ENCODE results near the gene ST3GAL3.

Gene ST3GAL3

DNA sequence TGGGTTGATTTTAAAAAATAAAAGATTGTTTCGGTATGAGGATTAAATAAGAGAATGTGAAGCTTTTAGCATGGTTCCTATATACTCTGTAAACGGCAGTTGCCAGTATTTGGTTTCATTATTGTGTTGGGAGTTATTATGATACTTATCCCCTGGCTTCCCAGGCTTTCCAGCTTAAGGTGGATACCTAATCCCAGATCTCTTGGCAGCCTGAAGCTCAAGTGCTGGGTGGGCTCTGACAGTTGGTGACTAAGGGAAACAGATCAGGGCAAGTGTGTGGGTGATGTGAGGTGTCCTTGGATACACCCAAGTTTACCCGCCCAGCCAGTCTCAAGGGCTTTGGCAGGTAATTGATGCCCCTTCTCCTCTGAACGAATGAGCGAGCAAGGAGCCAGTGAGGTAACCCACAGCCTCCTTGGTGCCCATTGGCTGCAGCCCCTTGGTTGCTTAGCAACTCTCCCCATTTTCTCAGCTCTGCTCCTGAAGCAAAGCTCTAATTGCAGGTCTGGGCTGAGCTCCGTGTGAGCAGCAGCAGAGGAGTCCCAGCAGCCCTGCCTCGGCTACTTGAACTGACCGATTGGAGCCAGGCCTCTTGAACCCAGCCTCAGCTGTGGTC is 245.5 kb downstream of the ST3GAL3 start:
- DNase-seq (ENCODE audit: low read depth): no peak
- no peak overlapping the region for H3K4me3 ChIP-seq (ENCODE audit: low read length)
- TF ChIP-seq, protein P1, sequence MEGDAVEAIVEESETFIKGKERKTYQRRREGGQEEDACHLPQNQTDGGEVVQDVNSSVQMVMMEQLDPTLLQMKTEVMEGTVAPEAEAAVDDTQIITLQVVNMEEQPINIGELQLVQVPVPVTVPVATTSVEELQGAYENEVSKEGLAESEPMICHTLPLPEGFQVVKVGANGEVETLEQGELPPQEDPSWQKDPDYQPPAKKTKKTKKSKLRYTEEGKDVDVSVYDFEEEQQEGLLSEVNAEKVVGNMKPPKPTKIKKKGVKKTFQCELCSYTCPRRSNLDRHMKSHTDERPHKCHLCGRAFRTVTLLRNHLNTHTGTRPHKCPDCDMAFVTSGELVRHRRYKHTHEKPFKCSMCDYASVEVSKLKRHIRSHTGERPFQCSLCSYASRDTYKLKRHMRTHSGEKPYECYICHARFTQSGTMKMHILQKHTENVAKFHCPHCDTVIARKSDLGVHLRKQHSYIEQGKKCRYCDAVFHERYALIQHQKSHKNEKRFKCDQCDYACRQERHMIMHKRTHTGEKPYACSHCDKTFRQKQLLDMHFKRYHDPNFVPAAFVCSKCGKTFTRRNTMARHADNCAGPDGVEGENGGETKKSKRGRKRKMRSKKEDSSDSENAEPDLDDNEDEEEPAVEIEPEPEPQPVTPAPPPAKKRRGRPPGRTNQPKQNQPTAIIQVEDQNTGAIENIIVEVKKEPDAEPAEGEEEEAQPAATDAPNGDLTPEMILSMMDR (conservative IDR thresholded peaks at IDR 0.05; ENCODE audit: low read length): no peak

DNA sequence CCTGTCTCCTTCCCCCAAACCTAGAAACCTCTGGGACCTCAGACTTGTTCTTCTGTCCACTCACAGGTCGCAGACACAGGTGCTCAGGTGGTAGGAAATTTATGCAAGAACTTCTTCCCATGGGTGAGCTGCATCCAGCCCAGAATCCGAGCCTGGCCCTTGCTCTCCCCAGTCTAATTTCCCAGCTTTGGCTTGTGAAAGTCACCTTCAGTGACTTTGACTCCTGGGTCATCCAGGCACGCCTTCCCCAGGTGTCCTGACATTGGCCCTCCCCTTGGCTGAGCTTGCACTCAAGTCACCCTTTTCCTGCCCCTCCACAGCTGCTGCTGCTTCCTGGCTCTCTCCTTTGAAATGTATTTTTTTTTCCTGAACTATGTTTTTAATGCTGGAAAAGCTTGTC is 246.0 kb downstream of the ST3GAL3 start:
- DNase-seq (ENCODE audit: low read depth): no peak
- H3K4me3 ChIP-seq (ENCODE audit: low read length): no peak overlapping the region
- TF ChIP-seq, protein P1 (conservative IDR thresholded peaks at IDR 0.05; ENCODE audit: low read length): no peak

DNA sequence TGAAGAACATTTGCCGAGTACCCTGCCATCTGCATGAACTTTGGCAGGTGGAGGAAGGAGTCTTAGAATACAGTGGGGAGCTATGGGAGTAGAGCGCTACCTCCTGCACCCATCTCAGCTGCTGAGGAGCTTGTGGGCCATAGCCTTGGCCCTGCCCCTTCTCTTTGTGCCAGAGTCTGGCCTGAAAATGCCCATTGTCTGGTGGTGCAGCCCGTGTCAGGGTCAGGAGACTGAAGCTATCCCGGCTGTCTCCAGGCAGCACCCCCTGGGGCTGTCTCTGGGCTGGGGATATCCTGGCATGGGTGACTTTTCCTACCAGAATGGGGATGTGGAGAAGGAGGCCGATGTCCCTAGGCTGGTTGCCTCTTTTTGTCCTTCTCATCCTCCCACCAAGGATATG is 246.7 kb downstream of the ST3GAL3 start:
- DNase-seq (ENCODE audit: low read depth): no peak
- TF ChIP-seq, protein P1 (conservative IDR thresholded peaks at IDR 0.05; ENCODE audit: low read length): no peak
- H3K4me3 ChIP-seq (ENCODE audit: low read length): no peak overlapping the region

DNA sequence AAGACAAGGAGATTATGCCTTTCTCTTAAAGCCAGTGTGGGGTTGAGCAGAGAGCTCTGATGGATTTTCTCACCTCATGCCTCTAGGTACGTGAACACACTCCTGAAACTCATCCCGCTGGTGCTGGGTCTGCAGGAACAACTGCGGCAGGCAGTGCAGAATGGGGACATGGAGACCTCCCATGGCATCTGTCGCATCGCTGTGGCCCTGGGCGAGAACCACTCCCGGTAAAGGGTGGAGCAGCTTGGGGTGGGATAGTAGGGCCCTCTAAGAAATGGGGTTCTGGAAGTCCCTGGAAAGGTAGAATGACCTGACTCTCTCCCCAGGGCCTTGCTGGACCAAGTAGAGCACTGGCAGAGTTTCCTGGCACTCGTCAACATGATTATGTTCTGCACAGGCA is 248.9 kb downstream of the ST3GAL3 start:
- no peak overlapping the region for H3K4me3 ChIP-seq (ENCODE audit: low read length)
- TF ChIP-seq, protein P1 (conservative IDR thresholded peaks at IDR 0.05; ENCODE audit: low read length): no peak
- no peak for DNase-seq (ENCODE audit: low read depth)

DNA sequence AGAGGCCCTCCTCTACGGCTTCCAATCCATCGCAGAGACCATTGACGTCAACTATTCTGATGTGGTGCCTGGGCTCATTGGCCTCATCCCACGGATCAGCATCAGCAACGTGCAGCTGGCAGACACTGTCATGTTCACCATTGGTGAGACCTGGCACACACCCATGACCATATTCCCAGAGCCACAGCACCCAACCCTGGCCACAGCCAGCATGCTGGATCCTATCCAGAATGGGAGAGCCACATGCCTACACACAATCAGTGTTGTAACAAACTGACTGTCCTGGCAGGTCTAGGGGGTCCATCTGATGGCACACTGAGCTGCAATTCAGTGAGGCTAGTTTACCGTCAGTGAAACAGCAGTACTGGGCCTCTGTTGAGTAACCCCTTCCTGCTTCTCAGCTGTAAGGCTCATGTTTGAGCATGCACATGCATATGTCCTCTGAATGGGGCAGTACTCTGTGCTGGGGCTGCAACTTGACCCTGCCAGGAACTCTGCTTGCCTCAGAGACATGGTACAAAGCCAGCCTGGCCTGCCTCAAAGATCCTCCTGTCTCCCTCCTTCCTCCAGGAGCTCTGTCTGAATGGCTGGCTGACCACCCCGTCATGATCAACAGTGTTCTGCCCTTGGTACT is 250.2 kb downstream of the ST3GAL3 start:
- no peak for DNase-seq (ENCODE audit: low read depth)
- TF ChIP-seq, protein P1 (conservative IDR thresholded peaks at IDR 0.05; ENCODE audit: low read length): no peak
- H3K4me3 ChIP-seq (ENCODE audit: low read length): no peak overlapping the region

DNA sequence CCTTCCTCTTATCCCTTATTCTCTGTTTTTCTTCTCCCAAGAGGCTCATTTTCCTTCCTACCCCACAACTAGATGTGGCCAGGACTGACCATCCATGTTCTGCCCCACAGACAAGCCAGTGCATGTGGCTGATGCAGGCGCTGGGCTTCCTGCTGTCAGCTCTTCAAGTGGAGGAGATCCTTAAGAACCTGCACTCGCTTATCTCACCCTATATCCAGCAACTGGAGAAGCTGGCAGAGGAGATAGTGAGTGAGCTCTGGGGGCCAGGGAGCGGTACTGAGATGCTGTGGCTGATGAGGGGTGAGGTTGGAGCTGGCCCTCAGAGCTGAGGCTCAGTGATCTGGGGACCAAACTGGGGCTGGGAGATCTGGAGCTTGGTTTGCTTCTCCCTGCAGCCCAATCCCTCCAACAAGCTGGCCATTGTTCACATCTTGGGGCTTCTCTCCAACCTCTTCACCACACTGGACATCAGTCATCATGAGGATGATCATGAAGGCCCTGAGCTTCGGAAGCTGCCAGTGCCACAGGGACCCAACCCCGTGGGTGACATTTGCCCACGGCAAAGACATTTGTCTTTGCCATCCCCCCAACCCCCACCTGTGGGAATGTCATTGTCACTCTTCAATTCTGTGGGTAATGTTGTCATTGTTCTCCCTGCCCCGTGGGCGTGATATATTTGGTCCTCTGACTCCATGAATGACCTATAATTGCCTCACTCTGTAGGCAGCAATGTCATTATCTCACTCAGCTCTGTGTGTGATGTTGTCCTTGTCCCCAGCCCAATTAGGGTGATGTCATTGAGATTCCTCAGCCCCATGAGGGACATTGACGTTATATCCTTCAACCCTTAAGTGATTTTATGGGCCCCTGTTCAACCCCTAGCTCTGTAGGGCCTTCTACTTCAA is 251.3 kb downstream of the ST3GAL3 start:
- no peak for DNase-seq (ENCODE audit: low read depth)
- no peak overlapping the region for H3K4me3 ChIP-seq (ENCODE audit: low read length)
- TF ChIP-seq, protein P1 (conservative IDR thresholded peaks at IDR 0.05; ENCODE audit: low read length): no peak

Data from AG10803 (cell line).